ENCODE results near the gene PPP2R5C. TPM values are rescaled to one million over a fixed set of nuclear protein-coding genes. Genes with fewer than 3 reads are reported as not detected.

The PPP2R5C gene
- total RNA-seq, 1 donor from 2014 or later, result 125 TPM

DNA sequence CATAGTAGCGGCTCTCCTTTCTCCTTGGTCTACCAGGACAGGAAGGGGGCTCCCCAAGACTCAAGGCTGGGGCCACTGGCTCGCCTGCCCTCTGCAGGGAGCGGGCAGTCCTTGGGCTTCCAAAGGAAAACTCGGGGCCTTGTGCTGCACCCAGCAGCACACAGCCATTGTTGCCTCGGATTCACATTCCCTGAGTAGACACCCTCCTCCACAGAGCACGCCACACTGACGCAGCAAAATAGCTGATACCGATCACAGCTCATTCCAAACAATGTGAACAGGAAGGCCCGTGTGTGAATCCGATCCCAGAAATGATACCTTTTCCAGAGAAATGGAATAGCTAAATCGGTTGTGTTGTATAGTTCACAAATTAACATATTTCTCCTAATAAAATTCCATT, 137.8 kb downstream of the PPP2R5C start:
- Mint-ChIP-seq H3K36me3 (peaks cover 62% of the 10 kb centered on the region), H3K27ac (no peak overlapping the region), H3K4me3 (no peak overlapping the region)

DNA sequence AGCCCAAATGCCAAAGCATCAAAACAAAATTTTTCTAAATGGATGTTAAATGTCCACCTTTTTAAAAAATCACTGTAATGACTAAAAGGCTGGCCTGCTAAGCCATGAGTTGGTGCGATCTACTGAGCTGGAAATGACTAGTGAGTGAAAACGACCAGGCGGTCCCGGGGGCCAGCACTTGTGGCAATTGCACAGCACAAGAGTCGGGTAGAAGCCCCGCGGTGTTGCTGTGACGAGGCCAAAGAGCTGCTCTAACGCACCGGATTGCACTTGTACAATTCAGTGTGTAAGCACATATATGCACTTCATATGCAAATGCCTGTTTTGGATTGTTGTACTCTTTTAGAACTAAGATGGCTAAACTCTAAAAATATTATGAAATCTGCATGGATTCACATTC, 138.7 kb downstream of the PPP2R5C start:
- Mint-ChIP-seq H3K9me3 (no peaks in the 10 kb centered on the region), H3K36me3 (peaks cover 61% of the 10 kb centered on the region), H3K4me1 (no peaks in the 10 kb centered on the region), H3K4me3 (no peak overlapping the region), H3K27me3 (ENCODE audit: low read depth) (no peaks in the 10 kb centered on the region), H3K27ac (no peak overlapping the region)
- DNase-seq (ENCODE audit: low spot score in 2 of 2, unreplicated experiment in 2 of 2), result no peak
- TF ChIP-seq, protein P1, sequence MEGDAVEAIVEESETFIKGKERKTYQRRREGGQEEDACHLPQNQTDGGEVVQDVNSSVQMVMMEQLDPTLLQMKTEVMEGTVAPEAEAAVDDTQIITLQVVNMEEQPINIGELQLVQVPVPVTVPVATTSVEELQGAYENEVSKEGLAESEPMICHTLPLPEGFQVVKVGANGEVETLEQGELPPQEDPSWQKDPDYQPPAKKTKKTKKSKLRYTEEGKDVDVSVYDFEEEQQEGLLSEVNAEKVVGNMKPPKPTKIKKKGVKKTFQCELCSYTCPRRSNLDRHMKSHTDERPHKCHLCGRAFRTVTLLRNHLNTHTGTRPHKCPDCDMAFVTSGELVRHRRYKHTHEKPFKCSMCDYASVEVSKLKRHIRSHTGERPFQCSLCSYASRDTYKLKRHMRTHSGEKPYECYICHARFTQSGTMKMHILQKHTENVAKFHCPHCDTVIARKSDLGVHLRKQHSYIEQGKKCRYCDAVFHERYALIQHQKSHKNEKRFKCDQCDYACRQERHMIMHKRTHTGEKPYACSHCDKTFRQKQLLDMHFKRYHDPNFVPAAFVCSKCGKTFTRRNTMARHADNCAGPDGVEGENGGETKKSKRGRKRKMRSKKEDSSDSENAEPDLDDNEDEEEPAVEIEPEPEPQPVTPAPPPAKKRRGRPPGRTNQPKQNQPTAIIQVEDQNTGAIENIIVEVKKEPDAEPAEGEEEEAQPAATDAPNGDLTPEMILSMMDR (IDR thresholded peaks at IDR 0.05; ENCODE audit: unreplicated experiment), result no peak

More for the DNA sequence above, 137.8 kb downstream of the PPP2R5C start:
- Mint-ChIP-seq H3K27me3 (ENCODE audit: low read depth) (no peaks in the 10 kb centered on the region), H3K9me3 (no peaks in the 10 kb centered on the region), H3K4me1 (no peaks in the 10 kb centered on the region)
- TF ChIP-seq, protein P1 (IDR thresholded peaks at IDR 0.05; ENCODE audit: unreplicated experiment), result no peak
- no peak for DNase-seq (ENCODE audit: low spot score in 2 of 2, unreplicated experiment in 2 of 2)

DNA sequence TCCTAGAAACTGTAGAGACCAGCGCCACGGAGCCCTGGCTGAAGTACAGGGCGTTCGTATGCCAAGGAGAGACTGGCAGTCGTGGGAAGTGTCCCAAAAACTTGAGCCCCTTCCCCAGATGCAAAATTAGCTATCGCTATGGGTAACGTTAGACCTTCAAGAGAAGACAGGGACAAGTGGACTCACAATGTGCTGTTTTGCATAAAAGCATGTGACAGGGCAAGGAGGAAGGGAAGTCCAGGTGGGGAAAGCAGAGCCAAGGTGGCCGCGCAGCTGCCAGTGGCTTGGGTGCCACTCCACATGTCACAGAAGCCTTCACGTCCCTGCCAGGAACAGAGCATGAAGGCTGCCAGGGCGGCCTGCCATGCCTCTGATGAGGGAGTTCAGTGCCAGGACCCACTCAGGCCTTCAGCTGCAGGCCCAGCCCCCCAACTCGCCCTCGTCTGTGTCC, 141.6 kb downstream of the PPP2R5C start:
- Mint-ChIP-seq H3K4me3 (no peak overlapping the region), H3K27ac (no peak overlapping the region), H3K36me3 (peaks cover 59% of the 10 kb centered on the region), H3K27me3 (ENCODE audit: low read depth) (no peaks in the 10 kb centered on the region), H3K9me3 (no peaks in the 10 kb centered on the region), H3K4me1 (no peaks in the 10 kb centered on the region)
- no peak for DNase-seq (ENCODE audit: low spot score in 2 of 2, unreplicated experiment in 2 of 2)
- TF ChIP-seq, protein P1 (IDR thresholded peaks at IDR 0.05; ENCODE audit: unreplicated experiment), result no peak

DNA sequence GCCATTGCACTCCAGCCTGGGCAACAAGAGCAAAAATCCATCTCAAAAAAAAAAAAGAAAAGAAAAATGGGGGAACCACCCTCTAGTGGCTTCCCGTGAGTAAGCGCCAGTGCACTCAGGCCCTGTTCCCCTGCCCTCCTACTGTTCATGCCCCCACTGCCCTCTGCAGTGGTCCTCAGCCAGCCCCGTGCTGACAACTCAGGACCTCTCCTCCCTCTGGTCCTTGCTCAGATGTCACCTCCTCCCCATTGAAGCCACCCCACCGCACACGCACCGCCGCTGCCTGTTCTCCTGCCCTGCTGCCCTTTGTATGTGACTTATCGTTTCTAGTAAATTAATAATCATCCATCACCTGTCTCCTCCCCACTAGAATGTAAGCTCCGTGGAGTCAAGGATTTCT, 144.1 kb downstream of the PPP2R5C start:
- H3K27ac Mint-ChIP-seq, result no peak overlapping the region
- H3K4me3 Mint-ChIP-seq, result no peak overlapping the region
- no peaks in the 10 kb centered on the region for H3K4me1 Mint-ChIP-seq
- no peaks in the 10 kb centered on the region for H3K27me3 Mint-ChIP-seq (ENCODE audit: low read depth)
- peaks cover 52% of the 10 kb centered on the region for H3K36me3 Mint-ChIP-seq
- TF ChIP-seq, protein P1 (IDR thresholded peaks at IDR 0.05; ENCODE audit: unreplicated experiment), result no peak
- DNase-seq (ENCODE audit: low spot score in 2 of 2, unreplicated experiment in 2 of 2), result no peak
- H3K9me3 Mint-ChIP-seq, result no peaks in the 10 kb centered on the region

DNA sequence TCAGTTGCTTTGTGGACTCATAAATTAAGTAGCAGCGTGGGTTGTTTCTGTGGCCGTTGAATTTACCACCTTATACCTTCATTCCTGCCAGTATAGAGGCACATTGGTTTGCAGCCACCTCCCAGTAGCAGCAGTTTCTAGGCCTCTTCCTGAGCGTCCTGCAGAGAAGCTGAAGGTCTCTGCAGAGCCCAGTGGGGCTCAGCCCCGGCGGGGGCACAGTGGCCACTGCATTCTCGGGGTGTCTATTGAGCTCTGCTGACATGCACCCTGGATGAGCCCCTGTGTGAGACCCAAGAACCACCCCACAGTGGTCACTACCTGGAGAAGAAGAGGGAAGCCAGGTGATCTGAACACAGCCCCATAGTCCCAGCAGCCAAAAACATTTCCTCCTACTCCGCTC, 145.1 kb downstream of the PPP2R5C start:
- no peaks in the 10 kb centered on the region for H3K9me3 Mint-ChIP-seq
- DNase-seq (ENCODE audit: low spot score in 2 of 2, unreplicated experiment in 2 of 2), result no peak
- H3K27ac Mint-ChIP-seq, result no peak overlapping the region
- H3K4me1 Mint-ChIP-seq, result no peaks in the 10 kb centered on the region
- TF ChIP-seq, protein P1 (IDR thresholded peaks at IDR 0.05; ENCODE audit: unreplicated experiment), result no peak
- H3K36me3 Mint-ChIP-seq, result peaks cover 48% of the 10 kb centered on the region
- H3K27me3 Mint-ChIP-seq (ENCODE audit: low read depth), result no peaks in the 10 kb centered on the region
- H3K4me3 Mint-ChIP-seq, result no peak overlapping the region

DNA sequence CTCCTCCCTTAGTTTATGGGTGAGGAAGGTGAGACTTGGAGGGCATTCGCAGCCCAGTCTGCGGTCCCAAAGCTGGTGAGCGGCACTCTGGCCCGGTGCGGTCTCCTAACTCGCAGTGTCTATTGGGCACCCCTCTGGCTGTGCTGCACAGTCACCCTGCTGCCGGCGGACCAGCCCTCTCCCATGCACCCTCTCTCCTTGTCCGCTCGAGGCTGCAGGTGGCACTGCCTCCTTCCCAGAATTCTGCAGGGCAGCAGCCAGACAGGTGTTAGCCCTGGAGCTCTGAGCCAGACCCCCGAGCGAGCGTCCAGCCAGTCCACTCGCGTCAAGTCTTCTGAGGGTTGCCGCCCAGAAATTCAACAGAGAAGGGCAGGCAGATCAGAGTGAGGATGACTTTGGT, 146.1 kb downstream of the PPP2R5C start:
- Mint-ChIP-seq H3K27ac (no peak overlapping the region), H3K4me3 (no peak overlapping the region), H3K27me3 (ENCODE audit: low read depth) (no peaks in the 10 kb centered on the region), H3K4me1 (no peaks in the 10 kb centered on the region), H3K9me3 (no peaks in the 10 kb centered on the region), H3K36me3 (peaks cover 45% of the 10 kb centered on the region)
- TF ChIP-seq, protein P1 (IDR thresholded peaks at IDR 0.05; ENCODE audit: unreplicated experiment), result no peak
- no peak for DNase-seq (ENCODE audit: low spot score in 2 of 2, unreplicated experiment in 2 of 2)
